HG03039 (cell line): ENCODE measurements around the gene POU2F1.

ENCODE experiments used
- ATAC-seq: cut with Tn5 transposase; IDR thresholded peaks from one replicate; pipeline ENCODE4 v1.9.1; 2021; ENCODE audit warnings: mild to moderate bottlenecking, moderate library complexity; ENCODE audit not compliant: unreplicated experiment

POU2F1 gene

DNA sequence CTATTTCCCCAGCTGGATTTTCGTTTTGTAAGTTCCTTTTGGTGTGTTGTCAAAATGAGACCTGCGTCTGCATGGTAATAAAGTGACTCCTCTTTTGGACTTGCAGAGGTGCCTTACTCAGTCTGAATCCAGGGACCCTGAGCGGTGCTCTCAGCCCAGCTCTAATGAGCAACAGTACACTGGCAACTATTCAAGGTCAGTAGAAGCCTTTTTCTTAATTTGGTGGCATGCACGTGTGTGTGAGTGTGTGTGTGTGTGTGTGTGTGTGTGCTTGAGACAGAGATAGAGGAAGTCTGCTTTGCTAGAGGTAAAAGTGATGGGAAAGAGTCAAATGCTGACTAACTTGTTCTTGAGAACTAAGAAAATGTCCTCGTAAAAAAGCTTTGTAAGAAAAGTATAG lies 192.2 kb downstream of the POU2F1 start:
- ATAC-seq, result no peak

- ATAC-seq, result no peak
Observed at GRCh38 chr1:167413328-167413727, 192.6 kb downstream of the POU2F1 start.

- no peak for ATAC-seq
Observed at GRCh38 chr1:167416506-167416905, 195.8 kb downstream of the POU2F1 start.

DNA sequence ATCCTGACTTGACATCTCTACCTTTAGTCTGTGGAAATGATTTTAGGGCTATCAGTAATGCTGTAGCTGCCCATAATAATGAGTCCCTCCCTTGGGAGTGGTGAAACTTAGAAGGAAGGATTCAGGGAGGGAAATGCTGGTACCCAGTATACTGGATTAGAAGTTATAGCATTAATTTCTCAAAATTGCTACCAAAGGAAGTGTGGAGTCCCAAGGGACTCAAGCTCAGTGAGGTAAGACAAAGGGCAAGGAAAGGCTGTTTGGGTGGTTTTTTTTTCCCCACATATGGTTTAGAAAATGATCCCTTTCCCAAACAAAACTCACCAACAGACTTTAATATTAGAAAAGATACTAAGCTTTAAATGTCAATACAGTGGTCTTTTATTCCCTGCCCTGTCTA lies 197.7 kb downstream of the POU2F1 start:
- ATAC-seq, result no peak

DNA sequence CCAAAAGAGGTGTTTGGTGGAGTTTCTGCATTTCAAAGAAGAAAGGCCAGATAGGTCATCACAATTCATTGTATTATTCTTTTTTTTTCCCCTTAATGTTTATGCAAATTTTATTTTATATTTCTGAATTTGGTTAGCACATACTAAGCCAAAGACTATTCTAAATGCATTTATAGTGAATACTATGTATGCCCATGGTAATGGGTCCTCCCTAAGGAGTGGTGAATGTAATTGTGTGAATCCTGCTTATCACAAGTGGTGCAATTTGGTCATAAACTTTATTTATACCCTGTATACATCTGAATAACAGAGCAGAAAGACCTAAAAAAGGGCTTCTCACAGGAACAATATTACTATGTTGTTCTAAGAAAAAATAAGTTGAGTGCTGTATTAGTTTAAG lies 198.6 kb downstream of the POU2F1 start:
- no peak for ATAC-seq

GRCh38 chr1:167420510-167420909 lies 199.8 kb downstream of the POU2F1 start:
- no peak for ATAC-seq

- no peak for ATAC-seq
Observed at GRCh38 chr1:167423684-167424619, 203.3 kb downstream of the POU2F1 start.

GRCh38 chr1:167425482-167425881 lies 204.8 kb downstream of the POU2F1 start:
- ATAC-seq, result no peak

DNA sequence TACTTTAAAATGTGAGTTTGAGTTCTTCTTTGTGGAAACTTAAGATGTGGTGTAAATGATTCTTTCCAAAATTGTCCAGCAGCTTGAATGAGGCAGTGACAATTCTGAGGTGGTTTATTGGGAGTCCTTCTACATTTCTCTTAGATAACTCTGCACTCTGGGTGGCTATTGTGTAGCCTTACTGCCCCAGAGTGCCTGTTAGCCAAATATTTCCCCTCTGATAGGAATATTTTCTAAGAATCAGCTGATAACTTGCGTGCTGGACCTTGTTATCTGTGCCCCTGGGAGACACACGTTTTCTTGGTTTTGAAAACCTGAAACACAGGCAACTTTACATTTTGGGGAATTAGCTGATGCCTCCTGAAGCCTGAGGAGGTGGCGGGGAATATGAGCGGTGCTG lies 206.0 kb downstream of the POU2F1 start:
- ATAC-seq, result no peak

DNA sequence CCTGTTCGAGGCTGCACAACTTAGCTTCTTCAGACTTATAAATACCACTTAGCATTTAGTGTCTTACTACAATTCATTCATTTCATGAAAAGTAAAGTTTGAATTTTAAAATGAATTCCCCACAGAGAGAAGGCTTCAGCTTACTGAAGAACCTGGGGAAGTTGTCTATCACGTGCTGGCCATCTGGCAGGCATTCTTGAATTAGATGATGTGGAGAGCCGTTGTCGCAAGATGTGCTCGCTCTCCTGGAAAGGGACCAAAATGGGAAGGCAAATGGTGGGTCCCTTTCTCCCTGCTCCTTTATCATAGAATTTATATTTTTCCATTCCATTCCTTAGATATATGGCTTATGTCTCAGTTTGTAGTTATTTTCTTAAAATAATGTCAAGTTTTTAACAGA lies 207.2 kb downstream of the POU2F1 start:
- ATAC-seq, result no peak

GRCh38 chr1:167428395-167428794 lies 207.7 kb downstream of the POU2F1 start:
- ATAC-seq, result no peak

DNA sequence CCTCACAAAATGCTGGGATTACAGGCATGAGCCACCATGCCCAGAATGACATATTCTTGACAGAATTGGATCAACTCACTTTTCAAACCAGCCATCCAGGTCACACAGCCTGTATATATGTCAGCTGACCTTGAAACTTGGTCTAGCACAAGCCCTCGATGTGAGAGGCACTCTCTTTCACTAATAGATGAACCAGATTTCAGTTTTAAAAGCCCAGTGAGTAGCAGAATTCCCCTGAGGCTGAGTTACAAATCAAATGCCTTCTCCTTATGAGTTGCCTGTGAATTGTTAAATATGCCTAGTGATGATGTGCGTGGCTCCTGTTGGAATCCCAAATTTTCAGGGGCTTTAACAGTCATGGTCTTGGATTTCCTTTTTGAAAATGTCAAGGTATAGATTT lies 208.9 kb downstream of the POU2F1 start:
- no peak for ATAC-seq

DNA sequence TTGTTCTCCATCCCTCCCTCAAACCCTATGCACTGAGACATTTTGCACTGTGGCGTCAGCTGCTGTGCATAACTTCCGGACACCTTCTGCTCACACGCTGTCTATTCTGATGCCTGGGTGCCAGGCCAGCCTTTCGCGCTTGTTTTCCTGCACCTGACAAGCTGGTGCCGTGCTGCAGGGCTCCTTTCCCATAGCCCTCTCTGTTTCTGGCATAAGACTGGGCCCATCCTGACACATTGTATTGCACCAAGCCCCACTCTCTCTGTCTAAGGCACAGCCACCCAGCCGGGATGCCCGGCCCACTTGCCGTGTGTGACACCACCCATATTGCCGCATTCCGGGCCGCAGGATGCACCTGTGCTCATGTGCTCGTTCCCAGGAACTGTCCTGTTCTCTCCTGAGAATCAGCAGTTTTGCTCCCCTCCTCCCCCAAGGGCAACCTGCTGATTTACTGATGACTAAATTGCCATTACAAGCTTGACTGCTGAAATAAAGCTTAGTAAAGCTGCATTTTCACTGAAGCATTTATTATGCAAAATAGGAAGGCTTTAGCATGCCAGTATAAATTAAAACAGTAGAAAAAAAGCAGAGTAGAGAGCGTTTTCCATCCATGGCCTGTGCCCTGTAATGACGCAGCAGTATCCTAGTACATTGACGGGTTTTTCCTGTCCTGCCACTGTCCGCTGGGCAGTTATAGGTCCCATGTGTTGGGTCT lies 209.6 kb downstream of the POU2F1 start:
- no peak for ATAC-seq

DNA sequence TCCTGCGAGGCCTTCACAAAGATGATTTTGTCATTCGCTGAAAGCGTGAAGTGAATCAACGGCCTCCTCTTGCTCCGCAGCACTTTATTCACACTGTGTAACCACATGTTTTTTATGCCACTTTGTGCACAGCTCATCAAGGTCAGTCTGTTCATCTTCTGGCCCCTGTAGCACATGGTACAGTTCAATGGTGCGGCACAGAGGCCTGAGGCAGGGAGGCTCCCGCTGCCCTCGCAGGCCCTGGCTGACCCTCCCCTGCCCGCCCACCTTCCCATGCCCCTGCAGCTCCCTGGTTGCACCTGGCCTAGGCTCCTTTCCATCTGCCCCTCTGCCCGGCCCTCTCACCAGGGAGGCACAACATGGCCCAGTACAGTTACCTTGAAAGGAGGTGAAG lies 210.2 kb downstream of the POU2F1 start:
- ATAC-seq, result no peak

- no peak for ATAC-seq
Observed at GRCh38 chr1:167431261-167431908, 210.7 kb downstream of the POU2F1 start.

- no peak for ATAC-seq
Observed at GRCh38 chr1:167431909-167432650, 211.4 kb downstream of the POU2F1 start.

DNA sequence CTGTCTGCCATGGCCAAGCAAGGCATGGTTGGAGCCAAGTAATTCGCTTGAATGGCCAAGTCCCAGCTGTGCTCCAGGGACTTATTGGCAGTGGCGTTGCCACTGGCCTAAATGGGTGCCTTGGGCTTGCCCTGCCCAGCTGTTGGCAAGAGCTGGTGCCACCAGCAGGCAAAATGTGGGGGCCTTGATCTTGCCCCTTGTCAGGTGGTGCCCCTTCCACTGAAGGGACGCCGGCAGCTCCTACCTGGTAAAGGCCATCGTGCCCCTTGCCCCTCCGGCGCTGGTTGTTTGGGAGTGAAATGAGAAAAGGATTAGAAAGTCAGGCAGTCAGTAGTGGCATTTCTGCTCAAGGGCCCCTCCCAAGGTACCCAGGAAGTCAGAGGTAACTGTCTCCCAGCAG lies 212.1 kb downstream of the POU2F1 start:
- no peak for ATAC-seq

GRCh38 chr1:167433884-167434283 lies 213.2 kb downstream of the POU2F1 start:
- ATAC-seq, result no peak

DNA sequence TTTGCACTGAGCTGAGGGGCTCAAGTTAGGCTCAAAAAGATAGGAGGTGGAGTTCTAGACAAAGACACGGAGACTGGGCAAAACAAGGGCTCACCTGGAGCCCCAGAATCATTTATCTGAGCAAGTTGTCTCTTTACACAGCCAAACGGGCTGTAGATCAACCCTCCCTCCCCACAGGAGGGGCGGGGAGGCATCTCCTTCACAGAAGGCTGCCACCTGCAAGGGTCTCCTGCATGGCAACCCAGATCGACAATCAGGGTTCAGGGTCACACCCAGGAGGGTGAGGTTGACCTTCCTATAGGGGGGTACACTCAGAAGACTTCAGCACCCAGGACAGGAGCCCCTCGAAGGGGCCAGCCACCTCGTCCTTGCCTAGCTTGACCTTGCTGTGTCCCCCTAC lies 213.6 kb downstream of the POU2F1 start:
- no peak for ATAC-seq

GRCh38 chr1:167435484-167435883 lies 214.8 kb downstream of the POU2F1 start:
- ATAC-seq, result no peak
